HepG2 (cell line): ENCODE results near the gene TXNDC11. TPM values are rescaled to one million over a fixed set of nuclear protein-coding genes. Genes with fewer than 3 reads are reported as not detected.

ENCODE experiments used
- GATAD1 ChIP-seq: IDR thresholded peaks from 2 replicates; pipeline ENCODE4 v1.6.1; 2016; ENCODE audit warnings: missing genetic modification reagents, missing compliant biosample characterization
- GPN1 ChIP-seq: sonication (generic); formaldehyde crosslinking; IDR thresholded peaks from 2 replicates; pipeline ENCODE4 v1.5.1; 2020; ENCODE audit warnings: missing genetic modification reagents, borderline replicate concordance
- IRX3 ChIP-seq: sonication (generic); formaldehyde crosslinking; IDR thresholded peaks from 2 replicates; pipeline ENCODE4 v1.8.1; 2023; ENCODE audit warnings: mild to moderate bottlenecking, low read depth, missing genetic modification reagents, borderline replicate concordance
- MAFK ChIP-seq, 2 experiments: IDR thresholded peaks in 1 of 2; conservative IDR thresholded peaks in 1 of 2; 2 replicates each; pipeline ENCODE4 v1.6.1; 2011; ENCODE audit warnings: improper control_type of control experiment in 2 of 2, low read length in 2 of 2
- MAX ChIP-seq: IDR thresholded peaks from 2 replicates; pipeline ENCODE4 v1.6.1; 2012; ENCODE audit warnings: inconsistent platforms
- MIER2 ChIP-seq: IDR thresholded peaks from 2 replicates; pipeline ENCODE4 v1.6.1; 2016; ENCODE audit warnings: missing biosample characterization, missing genetic modification reagents
- MXI1 ChIP-seq: IDR thresholded peaks from 3 replicates; pipeline ENCODE4 v1.6.1; 2012; ENCODE audit warnings: low read depth, low read length, inconsistent platforms, borderline replicate concordance
- PHF21A ChIP-seq: sonication (generic); formaldehyde crosslinking; IDR thresholded peaks from 2 replicates; pipeline ENCODE4 v1.5.0; 2020; ENCODE audit warnings: mild to moderate bottlenecking, missing genetic modification reagents
- RBM39 ChIP-seq: fragments of 200-400 bp; formaldehyde crosslinking; IDR thresholded peaks from one replicate; pipeline ENCODE4 v1.6.1; 2018; ENCODE audit warnings: antibody characterized with exemption, mild to moderate bottlenecking, low read depth, low read length; ENCODE audit not compliant: poor library complexity, severe bottlenecking
- RFXANK ChIP-seq: IDR thresholded peaks from 2 replicates; pipeline ENCODE4 v1.6.1; 2016
- RXRA ChIP-seq: sonication (generic); formaldehyde crosslinking; IDR thresholded peaks from 2 replicates; pipeline ENCODE4 v1.5.1; 2020; ENCODE audit warnings: missing genetic modification reagents
- SRSF9 ChIP-seq: fragments of 200-400 bp; formaldehyde crosslinking; IDR thresholded peaks from 2 replicates; pipeline ENCODE4 v1.6.1; 2018; ENCODE audit warnings: borderline replicate concordance, mild to moderate bottlenecking, low read depth, low read length; ENCODE audit not compliant: insufficient read depth, poor library complexity, severe bottlenecking
- TERF1 ChIP-seq: sonication (generic); formaldehyde crosslinking; IDR thresholded peaks from 2 replicates; pipeline ENCODE4 v1.8.0; 2022; ENCODE audit warnings: mild to moderate bottlenecking, missing genetic modification reagents, moderate library complexity
- TIGD3 ChIP-seq: sonication (generic); formaldehyde crosslinking; IDR thresholded peaks from 2 replicates; pipeline ENCODE4 v1.5.1; 2020; ENCODE audit warnings: mild to moderate bottlenecking, missing genetic modification reagents, borderline replicate concordance
- ZNF350 ChIP-seq: sonication (generic); formaldehyde crosslinking; IDR thresholded peaks from 2 replicates; pipeline ENCODE4 v1.4.0; 2020; ENCODE audit warnings: mild to moderate bottlenecking, low read depth, missing genetic modification reagents, borderline replicate concordance
- ZNF503 ChIP-seq: sonication (generic); formaldehyde crosslinking; IDR thresholded peaks from 2 replicates; pipeline ENCODE4 v1.4.0; 2020; ENCODE audit warnings: missing genetic modification reagents
- ZNF558 ChIP-seq: sonication (generic); formaldehyde crosslinking; IDR thresholded peaks from 2 replicates; pipeline ENCODE4 v1.9.0; 2022; ENCODE audit warnings: mild to moderate bottlenecking, missing genetic modification reagents, borderline replicate concordance
- ZNF580 ChIP-seq: IDR thresholded peaks from 2 replicates; pipeline ENCODE4 v1.6.1; 2016; ENCODE audit warnings: low read depth, borderline replicate concordance
- ZNF660 ChIP-seq: sonication (generic); formaldehyde crosslinking; IDR thresholded peaks from 2 replicates; pipeline ENCODE4 v1.5.1; 2020; ENCODE audit warnings: mild to moderate bottlenecking, low read depth, missing genetic modification reagents, borderline replicate concordance
- ZNF672 ChIP-seq: sonication (generic); formaldehyde crosslinking; IDR thresholded peaks from 2 replicates; pipeline ENCODE4 v1.8.1; 2022; ENCODE audit warnings: missing genetic modification reagents
- ZNF7 ChIP-seq: IDR thresholded peaks from 2 replicates; pipeline ENCODE4 v1.6.1; 2016; ENCODE audit warnings: missing biosample characterization, missing genetic modification reagents
- ZNF713 ChIP-seq: sonication (generic); formaldehyde crosslinking; IDR thresholded peaks from 2 replicates; pipeline ENCODE4 v1.4.0; 2020; ENCODE audit warnings: mild to moderate bottlenecking, missing genetic modification reagents
- ZNF839 ChIP-seq: sonication (generic); formaldehyde crosslinking; IDR thresholded peaks from 2 replicates; pipeline ENCODE4 v1.4.0; 2020; ENCODE audit warnings: missing genetic modification reagents, mild to moderate bottlenecking, borderline replicate concordance
- ZSCAN9 ChIP-seq: IDR thresholded peaks from 2 replicates; pipeline ENCODE4 v1.6.1; 2016; ENCODE audit warnings: borderline replicate concordance
- polyA plus RNA-seq, 8 experiments: library from polyadenylated mRNA; depleted of rRNA in 3 of 8; stranded (reverse) in 7 of 8; unstranded in 1 of 8; fragments of >200 nt; fragmentation: Illumina TruSeq in 4 of 8; extraction: Trizol in 4 of 8; gene quantifications; 2 replicates each; pipeline versions ENCODE4 v1.2.1 to v1.2.3, GENCODE V29; 2011 to 2016; ENCODE audit warnings: low read depth in 4 of 8, missing spikeins in 1 of 8, mixed read lengths in 1 of 8; ENCODE audit not compliant: insufficient read depth in 1 of 8
- total RNA-seq, 5 experiments: library from RNA; depleted of rRNA; stranded (reverse); fragments of >200 nt; fragmentation: Illumina TruSeq; extraction: Trizol; gene quantifications; 2 replicates each; pipeline ENCODE4 v1.2.3, GENCODE V29; 2016; ENCODE audit warnings: low read depth in 1 of 5

TXNDC11 gene
- total and polyA plus RNA-seq, 2 of the 13 experiments (the other 11 are each of a cell fraction or from before 2014, with no cell fraction given) = 74.9 to 123 TPM

- TF ChIP-seq TIGD3 (CRISPR knock-in tag) = no peak
- no peak for TF ChIP-seq MAFK (conservative IDR thresholded peaks at IDR 0.05 in 1 of 2, IDR thresholded peaks at IDR 0.05 in 1 of 2; ENCODE audit: low read length in 2 of 2)
- no peak for TF ChIP-seq ZNF713 (CRISPR knock-in tag)
- TF ChIP-seq ZNF839 = 0 out of 2 replicates have a peak, but pooled peaks have one; percentile 23
- TF ChIP-seq RXRA (CRISPR knock-in tag) = no peak
- TF ChIP-seq GATAD1 = peak; percentile 15; the same call in 1 of the 2 replicates
- TF ChIP-seq MXI1 = peak; percentile 27; the same call in 1 of the 3 replicates
- TF ChIP-seq TERF1 = no peak
- no peak for TF ChIP-seq MIER2 (CRISPR knock-in tag)
- TF ChIP-seq IRX3 (CRISPR knock-in tag) = no peak
- TF ChIP-seq ZNF7 = no peak
- no peak for TF ChIP-seq RBM39
- no peak for TF ChIP-seq ZNF672 (CRISPR knock-in tag)
- TF ChIP-seq ZNF350 (CRISPR knock-in tag) = 0 out of 2 replicates have a peak, but pooled peaks have one; percentile 40
- TF ChIP-seq ZNF503 (CRISPR knock-in tag) = no peak
- TF ChIP-seq PHF21A (CRISPR knock-in tag) = no peak; the same call in 1 of the 2 replicates
- TF ChIP-seq MAX = no peak
- TF ChIP-seq GPN1 = no peak
- TF ChIP-seq SRSF9 = no peak
- TF ChIP-seq ZNF558 (CRISPR knock-in tag) = no peak
- TF ChIP-seq ZSCAN9 = no peak
- TF ChIP-seq RFXANK (CRISPR knock-in tag) = no peak
- TF ChIP-seq ZNF580 = no peak
- TF ChIP-seq ZNF660 (CRISPR knock-in tag) = no peak
Observed at GRCh38 chr16:11640987-11641817, 101.5 kb downstream of the TXNDC11 start (continued).
